GM23338 (cell line): ENCODE data around the gene CENPT. TPM values are rescaled to one million over a fixed set of nuclear protein-coding genes. Genes with fewer than 3 reads are reported as not detected.

ENCODE experiments used
- ATAC-seq: fragments of 200-7000 bp; cut with Tn5 transposase; 3 replicates; pipeline ENCODE4 v1.9.1; 2020
- DNase-seq: peaks from one replicate; pipeline ENCODE4 v3.0.0-alpha.2; 2015; ENCODE audit warnings: low spot score
- H2AFZ ChIP-seq: fragments of 200-600 bp; sonication (generic); 2 replicates; pipeline ENCODE4 v1.8.0; 2016; ENCODE audit warnings: antibody characterized with exemption, mild to moderate bottlenecking, moderate library complexity
- H3F3A ChIP-seq: fragments of 200-600 bp; sonication (generic); replicated peaks from 2 replicates; pipeline ENCODE4 v1.8.0; 2017; ENCODE audit warnings: antibody characterized with exemption, mixed run types, low read depth
- H3K27ac ChIP-seq: fragments of 200-600 bp; sonication (generic); 2 replicates; pipeline ENCODE4 v1.6.1; 2016; ENCODE audit warnings: low read depth
- H3K27me3 ChIP-seq: fragments of 200-600 bp; sonication (generic); 2 replicates; pipeline ENCODE4 v1.8.0; 2016; ENCODE audit warnings: mild to moderate bottlenecking, mixed run types, moderate library complexity; ENCODE audit not compliant: insufficient read depth
- H3K36me3 ChIP-seq: fragments of 200-600 bp; sonication (generic); 2 replicates; pipeline ENCODE4 v1.8.0; 2016; ENCODE audit warnings: mild to moderate bottlenecking; ENCODE audit not compliant: insufficient read depth
- H3K4me1 ChIP-seq: fragments of 200-600 bp; sonication (generic); 2 replicates; pipeline ENCODE4 v1.8.0; 2016; ENCODE audit warnings: mild to moderate bottlenecking, moderate library complexity; ENCODE audit not compliant: insufficient read depth
- H3K4me2 ChIP-seq: fragments of 200-600 bp; sonication (generic); 2 replicates; pipeline ENCODE4 v1.7.1; 2017; ENCODE audit warnings: mixed run types
- H3K4me3 ChIP-seq: fragments of 200-600 bp; sonication (generic); 2 replicates; pipeline ENCODE4 v1.6.1; 2016; ENCODE audit warnings: mixed run types
- H3K79me2 ChIP-seq: fragments of 200-600 bp; sonication (generic); replicated peaks from 2 replicates; pipeline ENCODE4 v1.8.0; 2017; ENCODE audit warnings: mild to moderate bottlenecking; ENCODE audit not compliant: insufficient read depth
- H3K9me2 ChIP-seq: fragments of 200-600 bp; sonication (generic); 2 replicates; pipeline ENCODE4 v1.8.0; 2017; ENCODE audit not compliant: insufficient read depth
- H4K20me1 ChIP-seq: fragments of 200-600 bp; sonication (generic); replicated peaks from 2 replicates; pipeline ENCODE4 v1.8.0; 2017; ENCODE audit warnings: mild to moderate bottlenecking; ENCODE audit not compliant: insufficient read depth
- H3K27ac Mint-ChIP-seq: 2 replicates; pipeline ENCODE4 v1.8.0; 2020; ENCODE audit warnings: inconsistent platforms, mild to moderate bottlenecking, moderate library complexity, mixed read lengths
- H3K27me3 Mint-ChIP-seq: 3 replicates; pipeline ENCODE4 v1.8.0; 2022; ENCODE audit warnings: low read depth, mild to moderate bottlenecking, moderate library complexity, mixed read lengths, inconsistent platforms; ENCODE audit not compliant: insufficient read depth, poor library complexity
- H3K36me3 Mint-ChIP-seq: 3 replicates; pipeline ENCODE4 v1.8.0; 2021; ENCODE audit warnings: low read depth, mild to moderate bottlenecking, inconsistent platforms, moderate library complexity, mixed read lengths
- H3K4me1 Mint-ChIP-seq: 3 replicates; pipeline ENCODE4 v1.8.0; 2020; ENCODE audit warnings: mild to moderate bottlenecking, inconsistent platforms, mixed read lengths
- H3K4me3 Mint-ChIP-seq: 3 replicates; pipeline ENCODE4 v1.8.0; 2021; ENCODE audit warnings: moderate library complexity, mild to moderate bottlenecking, inconsistent platforms, mixed read lengths
- H3K9me3 Mint-ChIP-seq: 3 replicates; pipeline ENCODE4 v1.8.0; 2020; ENCODE audit warnings: moderate library complexity, mild to moderate bottlenecking, inconsistent platforms, mixed read lengths
- CREB1 ChIP-seq: fragments of 250-450 bp; sonication (Bioruptor Pico); IDR thresholded peaks from 2 replicates; pipeline ENCODE4 v1.5.0; 2020; ENCODE audit warnings: low read depth, mild to moderate bottlenecking, moderate library complexity
- EZH2 ChIP-seq: fragments of 200-600 bp; sonication (generic); IDR thresholded peaks from one replicate; pipeline ENCODE4 v1.8.0; 2017; ENCODE audit warnings: antibody characterized with exemption, mild to moderate bottlenecking, low read depth; ENCODE audit not compliant: unreplicated experiment
- JUNB ChIP-seq: IDR thresholded peaks from one replicate; pipeline ENCODE4 v1.6.1; 2016; ENCODE audit warnings: antibody characterized with exemption; ENCODE audit not compliant: unreplicated experiment
- NANOG ChIP-seq: IDR thresholded peaks from 2 replicates; pipeline ENCODE4 v1.6.1; 2016; ENCODE audit warnings: antibody characterized with exemption, borderline replicate concordance
- STAT1 ChIP-seq: IDR thresholded peaks from one replicate; pipeline ENCODE4 v1.6.1; 2016; ENCODE audit warnings: antibody characterized with exemption; ENCODE audit not compliant: unreplicated experiment
- ZNF114 ChIP-seq: fragments of 250-450 bp; sonication (Bioruptor Pico); IDR thresholded peaks from 2 replicates; pipeline ENCODE4 v1.5.0; 2020; ENCODE audit warnings: mild to moderate bottlenecking, moderate library complexity
- ZNF331 ChIP-seq: fragments of 250-450 bp; sonication (Bioruptor Pico); IDR thresholded peaks from 2 replicates; pipeline ENCODE4 v1.5.0; 2020; ENCODE audit warnings: low read depth, mild to moderate bottlenecking, moderate library complexity
- ZNF462 ChIP-seq: fragments of 250-450 bp; sonication (Bioruptor Pico); IDR thresholded peaks from 2 replicates; pipeline ENCODE4 v1.5.0; 2020; ENCODE audit warnings: mild to moderate bottlenecking, moderate library complexity
- long read RNA-seq: library from polyadenylated mRNA; unstranded; transcript quantifications from one replicate; pipeline ENCODE4 v2.0.0, GENCODE V29; 2020; ENCODE audit not compliant: unreplicated experiment
- polyA plus RNA-seq: library from polyadenylated mRNA; unstranded; fragments of >200 nt; fragmentation: Nextera tagmentation; extraction: Ambion mirVana; gene quantifications from 2 replicates; pipeline ENCODE4 v1.2.1, GENCODE V29; 2016
- total RNA-seq: library from RNA; depleted of rRNA; stranded (reverse); fragments of >200 nt; shearing (Covaris generic); gene quantifications from 2 replicates; pipeline ENCODE4 v1.2.3, GENCODE V29; 2014; rRNA removed
- TF ChIP-seq, protein P1 (sequence below): IDR thresholded peaks from one replicate; pipeline ENCODE4 v1.6.1; 2018; ENCODE audit warnings: antibody characterized with exemption; ENCODE audit not compliant: unreplicated experiment
- TF ChIP-seq, protein P2 (sequence below): IDR thresholded peaks from 2 replicates; pipeline ENCODE4 v1.6.1; 2016; ENCODE audit warnings: antibody characterized with exemption

The CENPT gene, protein sequence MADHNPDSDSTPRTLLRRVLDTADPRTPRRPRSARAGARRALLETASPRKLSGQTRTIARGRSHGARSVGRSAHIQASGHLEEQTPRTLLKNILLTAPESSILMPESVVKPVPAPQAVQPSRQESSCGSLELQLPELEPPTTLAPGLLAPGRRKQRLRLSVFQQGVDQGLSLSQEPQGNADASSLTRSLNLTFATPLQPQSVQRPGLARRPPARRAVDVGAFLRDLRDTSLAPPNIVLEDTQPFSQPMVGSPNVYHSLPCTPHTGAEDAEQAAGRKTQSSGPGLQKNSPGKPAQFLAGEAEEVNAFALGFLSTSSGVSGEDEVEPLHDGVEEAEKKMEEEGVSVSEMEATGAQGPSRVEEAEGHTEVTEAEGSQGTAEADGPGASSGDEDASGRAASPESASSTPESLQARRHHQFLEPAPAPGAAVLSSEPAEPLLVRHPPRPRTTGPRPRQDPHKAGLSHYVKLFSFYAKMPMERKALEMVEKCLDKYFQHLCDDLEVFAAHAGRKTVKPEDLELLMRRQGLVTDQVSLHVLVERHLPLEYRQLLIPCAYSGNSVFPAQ
- total RNA-seq = 31.8 and 55.4 TPM in 2 replicates
- 59.2 and 63.8 TPM in 2 replicates for polyA plus RNA-seq
- long read RNA-seq, transcript CENPT-218 (12 exons, 2,133 nt) = major isoform, 5 of 28 reads
- long read RNA-seq, partial matches to known transcripts = 16 of 28 reads
- long read RNA-seq, other reads (novel, unspliced or antisense) = 5 of 28 reads

DNA sequence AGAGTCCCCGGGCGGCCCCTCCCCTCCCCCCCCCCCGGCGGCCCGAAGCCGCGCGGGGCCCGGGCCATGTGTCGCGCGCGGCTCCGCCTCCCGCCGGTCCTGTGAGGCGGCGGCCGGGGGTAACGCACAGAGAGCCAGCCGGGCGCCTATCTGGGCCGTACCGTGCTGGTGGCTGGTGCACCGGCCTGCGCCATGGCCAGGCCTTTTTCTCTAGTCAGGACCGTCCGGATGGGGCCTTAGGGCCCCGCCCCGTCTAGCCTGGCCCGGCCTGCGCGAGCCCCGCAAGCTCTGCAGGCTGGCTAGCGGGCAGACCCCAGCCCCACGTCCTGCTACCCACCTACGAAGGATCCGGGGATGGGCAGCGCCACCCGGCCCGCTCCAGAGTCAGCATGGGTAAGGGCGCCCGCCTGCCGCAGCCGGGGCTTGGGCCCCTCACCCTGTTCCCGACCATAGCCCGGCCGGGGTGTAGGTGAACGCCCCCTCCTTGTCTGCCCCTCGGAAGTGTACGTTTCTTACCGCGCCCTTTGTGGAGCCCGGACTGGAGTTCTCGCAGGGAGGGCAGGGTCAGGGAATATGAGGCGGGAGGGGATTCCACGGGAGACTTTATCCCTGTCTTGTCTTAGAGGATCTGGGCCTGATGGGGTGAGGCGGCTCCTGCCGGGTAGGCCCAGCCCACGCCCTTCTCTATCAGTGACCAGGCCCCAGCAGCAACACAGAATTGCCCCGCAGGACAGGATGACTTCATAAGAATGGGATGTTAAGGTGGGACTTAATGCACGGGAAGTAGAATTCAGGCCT is at the start of gene CENPT:
TSS of gene CENPT (minus strand) at position 630 of the 798 bp plus-strand sequence. CDS start 13,834 bp downstream, outside the sequence.
- Histone ChIP-seq H3F3A (peaks cover 37% of the 10 kb centered on the region), H3K4me1 (peaks cover 37% of the 10 kb centered on the region), H2AFZ (no peak within 1 kb of the TSS), H3K36me3 (0 out of 2 replicates have a peak, but pooled peaks cover 3% of the 10 kb centered on the region), H3K4me3 (peak within 1 kb of the TSS; percentile 91), H3K79me2 (peaks cover 80% of the 10 kb centered on the region), H3K9me2 (no peaks in the 10 kb centered on the region), H3K27me3 (no peaks in the 10 kb centered on the region), H3K4me2 (peak within 1 kb of the TSS; percentile 98), H4K20me1 (peaks cover 51% of the 10 kb centered on the region), H3K27ac (peak within 1 kb of the TSS; percentile 97)
- Mint-ChIP-seq H3K36me3 (peaks cover 25% of the 10 kb centered on the region), H3K4me3 (peak within 1 kb of the TSS; percentile 95), H3K27me3 (peaks cover 14% of the 10 kb centered on the region), H3K27ac (peak within 1 kb of the TSS; percentile 89), H3K9me3 (no peaks in the 10 kb centered on the region), H3K4me1 (peaks cover 37% of the 10 kb centered on the region)
- peak; percentile 62 for DNase-seq
- ATAC-seq = peak; percentile 21
- no peak for TF ChIP-seq ZNF462 (CRISPR knock-in tag)
- no peak for TF ChIP-seq ZNF114
- no peak for TF ChIP-seq CREB1 (CRISPR knock-in tag)
- TF ChIP-seq ZNF331 (CRISPR knock-in tag) = no peak
- TF ChIP-seq STAT1 = no peak
- no peak for TF ChIP-seq EZH2
- TF ChIP-seq NANOG = no peak
- TF ChIP-seq, protein P1, sequence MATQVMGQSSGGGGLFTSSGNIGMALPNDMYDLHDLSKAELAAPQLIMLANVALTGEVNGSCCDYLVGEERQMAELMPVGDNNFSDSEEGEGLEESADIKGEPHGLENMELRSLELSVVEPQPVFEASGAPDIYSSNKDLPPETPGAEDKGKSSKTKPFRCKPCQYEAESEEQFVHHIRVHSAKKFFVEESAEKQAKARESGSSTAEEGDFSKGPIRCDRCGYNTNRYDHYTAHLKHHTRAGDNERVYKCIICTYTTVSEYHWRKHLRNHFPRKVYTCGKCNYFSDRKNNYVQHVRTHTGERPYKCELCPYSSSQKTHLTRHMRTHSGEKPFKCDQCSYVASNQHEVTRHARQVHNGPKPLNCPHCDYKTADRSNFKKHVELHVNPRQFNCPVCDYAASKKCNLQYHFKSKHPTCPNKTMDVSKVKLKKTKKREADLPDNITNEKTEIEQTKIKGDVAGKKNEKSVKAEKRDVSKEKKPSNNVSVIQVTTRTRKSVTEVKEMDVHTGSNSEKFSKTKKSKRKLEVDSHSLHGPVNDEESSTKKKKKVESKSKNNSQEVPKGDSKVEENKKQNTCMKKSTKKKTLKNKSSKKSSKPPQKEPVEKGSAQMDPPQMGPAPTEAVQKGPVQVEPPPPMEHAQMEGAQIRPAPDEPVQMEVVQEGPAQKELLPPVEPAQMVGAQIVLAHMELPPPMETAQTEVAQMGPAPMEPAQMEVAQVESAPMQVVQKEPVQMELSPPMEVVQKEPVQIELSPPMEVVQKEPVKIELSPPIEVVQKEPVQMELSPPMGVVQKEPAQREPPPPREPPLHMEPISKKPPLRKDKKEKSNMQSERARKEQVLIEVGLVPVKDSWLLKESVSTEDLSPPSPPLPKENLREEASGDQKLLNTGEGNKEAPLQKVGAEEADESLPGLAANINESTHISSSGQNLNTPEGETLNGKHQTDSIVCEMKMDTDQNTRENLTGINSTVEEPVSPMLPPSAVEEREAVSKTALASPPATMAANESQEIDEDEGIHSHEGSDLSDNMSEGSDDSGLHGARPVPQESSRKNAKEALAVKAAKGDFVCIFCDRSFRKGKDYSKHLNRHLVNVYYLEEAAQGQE = no peak
- TF ChIP-seq, protein P2, sequence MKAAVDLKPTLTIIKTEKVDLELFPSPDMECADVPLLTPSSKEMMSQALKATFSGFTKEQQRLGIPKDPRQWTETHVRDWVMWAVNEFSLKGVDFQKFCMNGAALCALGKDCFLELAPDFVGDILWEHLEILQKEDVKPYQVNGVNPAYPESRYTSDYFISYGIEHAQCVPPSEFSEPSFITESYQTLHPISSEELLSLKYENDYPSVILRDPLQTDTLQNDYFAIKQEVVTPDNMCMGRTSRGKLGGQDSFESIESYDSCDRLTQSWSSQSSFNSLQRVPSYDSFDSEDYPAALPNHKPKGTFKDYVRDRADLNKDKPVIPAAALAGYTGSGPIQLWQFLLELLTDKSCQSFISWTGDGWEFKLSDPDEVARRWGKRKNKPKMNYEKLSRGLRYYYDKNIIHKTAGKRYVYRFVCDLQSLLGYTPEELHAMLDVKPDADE = no peak
- no peak for TF ChIP-seq JUNB
